Activated B cell treated with CpG ODN at 0.5 μM for 24 hours (primary cell): Measurements from ENCODE around the gene RAP1A. TPM values are rescaled to one million over a fixed set of nuclear protein-coding genes. Genes with fewer than 3 reads are reported as not detected.

ENCODE experiments used
- ATAC-seq: fragments of 200-7000 bp; cut with Tn5 transposase; one replicate; pipeline ENCODE4 v1.10.0; 2021; ENCODE audit warnings: low read depth, mild to moderate bottlenecking, moderate library complexity
- CTCF ChIA-PET: fragments of 350-600 bp; sonication (Branson Sonifier 250); formaldehyde crosslinking; loops from one replicate; lab custom pipeline; 2021; ENCODE audit warnings: antibody characterized with exemption; lab: Charles Lee
- POLR2A ChIA-PET: fragments of 350-600 bp; sonication (Branson Sonifier 250); formaldehyde crosslinking; loops from one replicate; lab custom pipeline; 2021; ENCODE audit warnings: antibody characterized with exemption; lab: Charles Lee
- DNase-seq: peaks from one replicate; pipeline ENCODE4 v3.0.0; 2022
- H3K27ac Mint-ChIP-seq: one replicate; pipeline ENCODE4 v1.8.0; 2020; ENCODE audit warnings: mixed read lengths
- H3K27me3 Mint-ChIP-seq: one replicate; pipeline ENCODE4 v1.8.0; 2021; ENCODE audit warnings: mixed read lengths
- H3K36me3 Mint-ChIP-seq: one replicate; pipeline ENCODE4 v1.8.0; 2021; ENCODE audit warnings: low read depth, mixed read lengths
- H3K4me1 Mint-ChIP-seq: one replicate; pipeline ENCODE4 v1.8.0; 2021; ENCODE audit warnings: mixed read lengths
- H3K4me3 Mint-ChIP-seq: one replicate; pipeline ENCODE4 v1.8.0; 2020; ENCODE audit warnings: mild to moderate bottlenecking, mixed read lengths
- H3K9me3 Mint-ChIP-seq: one replicate; pipeline ENCODE4 v1.8.0; 2020; ENCODE audit warnings: mixed read lengths
- CTCF ChIP-seq: fragments of 200-600 bp; IDR thresholded peaks from one replicate; pipeline ENCODE4 v1.8.0; 2022; ENCODE audit warnings: antibody characterized with exemption, mild to moderate bottlenecking
- intact Hi-C: fragments of 100-400 bp; cut with micrococcal nuclease; formaldehyde crosslinking; loops from one replicate; pipeline ENCODE4 v1.15.1; 2024
- total RNA-seq: library from RNA; stranded (reverse); gene quantifications from 2 replicates; pipeline ENCODE4 v1.2.3, GENCODE V29; 2022

Gene RAP1A
- total RNA-seq, 1 donor from 2014 or later: 93.8 TPM

- no peak for TF ChIP-seq CTCF
- H3K36me3 Mint-ChIP-seq: peaks cover 75% of the 10 kb centered on the region
- intact Hi-C loops: loop anchor here (2.0 kb wide), 1 partner anchor 15 kb away; no protein-coding TSS in a partner anchor
- H3K4me3 Mint-ChIP-seq: no peak overlapping the region
- DNase-seq (no peak), ATAC-seq (no peak)
- POLR2A ChIA-PET: no interaction called here
- CTCF ChIA-PET: no interaction called here
- no peaks in the 10 kb centered on the region for H3K27me3 Mint-ChIP-seq
- no peak overlapping the region for H3K27ac Mint-ChIP-seq
- H3K4me1 Mint-ChIP-seq: no peaks in the 10 kb centered on the region
- H3K9me3 Mint-ChIP-seq: no peaks in the 10 kb centered on the region
Measured at GRCh38 chr1:111707906-111708305, 88.3 kb downstream of the RAP1A start.

GRCh38 chr1:111709986-111710385, 90.4 kb downstream of the RAP1A start:
- peaks cover 61% of the 10 kb centered on the region for H3K36me3 Mint-ChIP-seq
- ChIA-PET CTCF (interaction anchor here (1.0 to 7.2 kb wide), 2 partner anchors 59 to 202 kb away, joined by 5 to 54 read pairs; no protein-coding TSS in a partner anchor), POLR2A (no interaction called here)
- H3K4me1 Mint-ChIP-seq: peaks cover 1% of the 10 kb centered on the region
- H3K4me3 Mint-ChIP-seq: no peak overlapping the region
- H3K27me3 Mint-ChIP-seq: no peaks in the 10 kb centered on the region
- no peaks in the 10 kb centered on the region for H3K9me3 Mint-ChIP-seq
- H3K27ac Mint-ChIP-seq: peak overlapping the region; percentile 46
- no peak for ATAC-seq
- intact Hi-C loops: no loop called here
- no peak for DNase-seq
- TF ChIP-seq CTCF: no peak

- H3K27ac Mint-ChIP-seq: no peak overlapping the region
- no peaks in the 10 kb centered on the region for H3K9me3 Mint-ChIP-seq
- no peak overlapping the region for H3K4me3 Mint-ChIP-seq
- ChIA-PET CTCF (interaction anchor here (0.7 to 5.1 kb wide), 9 partner anchors 19 to 207 kb away, joined by 3 to 86 read pairs (median 7); partner anchors contain the start of genes DDX20 and INKA2), POLR2A (interaction anchor here (0.6 kb wide), 1 partner anchor 245 kb away, joined by 3 read pairs; no protein-coding TSS in a partner anchor)
- no peaks in the 10 kb centered on the region for H3K27me3 Mint-ChIP-seq
- H3K36me3 Mint-ChIP-seq: peaks cover 20% of the 10 kb centered on the region
- no peak for TF ChIP-seq CTCF
- peaks cover 4% of the 10 kb centered on the region for H3K4me1 Mint-ChIP-seq
- no peak for ATAC-seq
- DNase-seq: no peak
- intact Hi-C loops: no loop called here
Measured at GRCh38 chr1:111716333-111716732, 96.7 kb downstream of the RAP1A start.

GRCh38 chr1:111717450-111717849, 97.9 kb downstream of the RAP1A start:
- ChIA-PET CTCF (interaction anchor here (1.0 kb wide), 1 partner anchor 210 kb away, joined by 4 read pairs; no protein-coding TSS in a partner anchor), POLR2A (interaction anchor here (0.6 kb wide), 2 partner anchors 30 to 162 kb away, joined by 3 to 7 read pairs; no protein-coding TSS in a partner anchor)
- Mint-ChIP-seq H3K4me1 (peaks cover 4% of the 10 kb centered on the region), H3K4me3 (no peak overlapping the region), H3K36me3 (peaks cover 12% of the 10 kb centered on the region), H3K27ac (no peak overlapping the region), H3K27me3 (no peaks in the 10 kb centered on the region), H3K9me3 (no peaks in the 10 kb centered on the region)
- DNase-seq: no peak
- intact Hi-C loops: no loop called here
- ATAC-seq: no peak
- TF ChIP-seq CTCF: no peak

GRCh38 chr1:111719135-111719534, 99.5 kb downstream of the RAP1A start:
- TF ChIP-seq CTCF: no peak
- Mint-ChIP-seq H3K9me3 (no peaks in the 10 kb centered on the region), H3K27ac (no peak overlapping the region), H3K36me3 (peaks cover 10% of the 10 kb centered on the region), H3K4me1 (peaks cover 19% of the 10 kb centered on the region), H3K4me3 (no peak overlapping the region), H3K27me3 (no peaks in the 10 kb centered on the region)
- DNase-seq (no peak), ATAC-seq (no peak)
- ChIA-PET POLR2A (no interaction called here), CTCF (interaction anchor here (1.2 kb wide), 1 partner anchor 28 kb away, joined by 3 read pairs; no protein-coding TSS in a partner anchor)
- intact Hi-C loops: no loop called here
